GM18868 (cell line): ENCODE results near the gene NOM1.
"Not testable (repeated sequence)": the region's sequence is repeated elsewhere in the genome, so short reads cannot be mapped to it uniquely, and the experiment has no call there.

ENCODE experiments used
- ATAC-seq: cut with Tn5 transposase; IDR thresholded peaks from one replicate; pipeline ENCODE4 v1.9.1; 2021; ENCODE audit warnings: mild to moderate bottlenecking, moderate library complexity; ENCODE audit not compliant: unreplicated experiment

Gene NOM1

GRCh38 chr7:156940421-156941122 is 8.9 kb upstream of the NOM1 start:
- no peak for ATAC-seq

GRCh38 chr7:156941393-156942182 is 7.9 kb upstream of the NOM1 start:
- no peak for ATAC-seq

- ATAC-seq = no peak
These were observed 6.8 kb upstream of the NOM1 start for GRCh38 chr7:156942708-156943090.

DNA sequence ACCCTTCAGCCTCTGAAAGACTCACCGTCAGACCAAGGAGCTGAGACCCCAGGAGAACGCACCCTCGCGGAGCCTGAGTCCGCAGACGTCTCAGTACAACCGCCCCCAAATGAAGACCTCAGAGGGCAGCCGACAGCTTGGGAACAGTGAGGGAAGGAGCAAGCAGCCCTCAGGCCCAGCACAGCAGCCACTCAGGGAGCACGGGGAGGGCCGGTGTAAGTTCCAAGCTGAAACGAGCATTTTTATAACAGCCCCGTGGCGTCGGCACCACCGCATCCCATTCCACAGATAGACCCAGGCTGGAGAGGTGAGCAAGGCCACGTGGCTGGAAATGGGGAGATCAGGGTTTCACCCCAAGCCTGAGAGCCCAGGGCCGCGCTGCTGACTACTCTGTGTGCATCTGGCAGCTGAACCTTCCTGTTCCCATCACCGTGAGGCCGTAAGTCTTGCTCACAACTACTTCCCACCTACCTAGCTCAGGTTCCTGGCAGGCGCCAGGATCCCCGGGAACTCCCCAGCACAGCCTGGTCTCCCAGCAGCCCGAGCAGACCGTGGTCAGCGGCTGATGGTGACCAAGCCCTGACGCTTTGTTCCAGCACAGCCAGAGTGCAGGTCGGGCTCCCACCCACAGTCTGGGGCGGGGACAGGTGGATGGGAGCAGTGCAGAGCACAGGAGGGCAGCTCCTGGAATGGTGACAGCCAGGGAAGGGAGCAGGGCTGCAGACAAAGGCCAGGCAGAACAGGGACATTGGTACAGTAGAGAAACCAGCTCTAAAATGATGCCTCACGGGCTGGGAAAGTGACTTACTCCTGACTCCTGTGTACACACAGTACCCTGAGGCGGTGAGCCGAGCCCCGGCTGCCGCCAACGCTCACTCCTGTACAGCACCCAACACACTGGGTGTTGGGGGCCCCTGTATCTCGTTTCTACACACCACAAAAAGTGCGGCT is 6.1 kb upstream of the NOM1 start:
- ATAC-seq = no peak

GRCh38 chr7:156944876-156945275 is 4.6 kb upstream of the NOM1 start:
- no peak for ATAC-seq

DNA sequence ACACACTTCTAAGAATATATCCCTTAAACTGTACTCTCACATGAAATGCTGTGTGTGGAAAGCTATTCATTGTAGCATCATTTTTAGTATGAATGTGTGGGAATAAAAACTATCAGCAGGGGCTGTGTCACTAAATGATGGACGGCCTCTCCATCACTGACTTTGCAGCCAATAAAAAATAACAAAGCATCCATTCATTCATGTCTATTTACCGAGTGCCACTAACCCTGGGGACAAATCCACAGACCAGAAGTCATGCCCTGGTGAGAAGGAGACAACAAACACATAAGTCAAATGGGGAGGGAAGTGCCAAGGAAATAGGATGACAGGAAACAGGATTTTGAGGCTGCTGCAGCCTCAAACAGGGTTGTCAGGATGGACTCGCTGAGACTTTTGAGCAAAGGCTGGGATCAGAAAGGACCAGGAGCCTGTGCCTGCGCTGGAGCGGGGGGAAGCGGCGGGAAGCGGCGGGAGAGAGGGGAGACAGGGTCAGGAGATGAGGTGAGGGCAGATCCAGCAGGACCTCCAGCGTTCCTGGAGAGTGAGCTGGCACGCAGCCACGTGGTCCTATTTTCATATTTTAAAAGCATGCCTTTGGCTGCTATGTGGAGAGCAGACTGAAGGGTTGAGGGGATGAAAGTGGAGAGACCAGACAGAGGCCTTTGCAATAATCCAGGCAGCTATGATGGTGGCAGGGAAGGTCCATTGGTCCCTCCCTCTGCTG is 2.2 kb upstream of the NOM1 start:
- ATAC-seq = no peak

DNA sequence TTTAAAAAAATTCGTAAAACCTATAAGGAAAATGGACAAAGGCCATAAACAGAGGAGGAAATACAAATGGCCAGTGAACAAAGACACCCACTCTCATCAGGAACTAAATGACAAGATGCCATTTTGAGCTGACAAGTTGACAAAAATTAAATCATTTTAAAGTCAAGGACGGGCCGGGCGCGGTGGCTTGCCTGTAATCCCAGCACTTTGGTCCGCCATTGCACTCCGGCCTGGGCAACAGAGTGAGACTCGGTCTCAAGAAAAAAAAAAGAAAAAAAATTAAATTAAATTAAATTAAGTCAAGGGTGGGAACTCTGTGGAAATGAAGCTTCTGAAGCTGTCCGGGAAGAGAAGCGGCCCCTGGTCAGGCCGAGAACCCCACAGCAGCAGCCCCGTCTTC is 1.2 kb upstream of the NOM1 start:
- ATAC-seq = no peak

DNA sequence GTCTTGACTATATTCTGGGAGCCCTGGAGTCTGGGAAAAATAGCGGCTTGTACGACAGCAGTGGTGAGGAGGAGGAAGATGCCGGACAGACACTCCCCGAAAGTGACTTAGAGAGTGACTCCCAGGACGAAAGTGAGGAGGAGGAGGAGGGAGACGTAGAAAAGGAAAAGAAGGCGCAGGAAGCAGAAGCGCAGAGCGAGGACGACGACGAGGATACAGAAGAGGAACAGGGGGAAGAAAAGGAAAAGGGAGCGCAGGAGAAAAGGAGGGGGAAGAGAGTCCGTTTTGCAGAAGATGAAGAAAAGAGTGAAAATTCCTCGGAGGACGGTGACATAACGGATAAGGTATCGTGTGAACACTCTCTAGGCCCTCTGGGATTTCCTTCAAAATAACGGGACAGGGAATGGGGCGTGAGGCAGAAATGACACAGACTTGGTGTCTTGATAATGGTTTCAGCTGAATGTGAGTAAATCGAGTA is 908 bp downstream of the NOM1 start:
- ATAC-seq = no peak

DNA sequence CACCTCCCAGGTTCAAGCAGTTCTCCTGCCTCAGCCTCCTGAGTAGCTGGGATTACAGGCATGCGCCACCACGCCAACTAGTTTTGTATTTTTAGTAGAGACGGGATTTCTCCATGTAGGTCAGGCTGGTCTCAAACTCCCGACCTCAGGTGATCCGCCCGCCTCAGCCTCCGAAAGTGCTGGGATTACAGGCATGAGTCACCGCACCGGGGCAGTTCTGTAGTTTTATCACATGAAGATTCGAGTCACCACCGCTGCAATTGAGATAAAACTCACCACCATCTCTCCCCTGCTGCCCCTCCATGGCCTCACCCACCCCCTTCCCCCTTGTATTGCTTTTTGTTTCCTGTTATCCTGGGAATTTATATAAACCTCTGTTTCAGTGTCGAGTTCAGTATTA is 3.7 kb downstream of the NOM1 start:
- not testable (repeated sequence) for ATAC-seq

- ATAC-seq = no peak
These were observed 5.4 kb downstream of the NOM1 start for GRCh38 chr7:156954941-156955340.

DNA sequence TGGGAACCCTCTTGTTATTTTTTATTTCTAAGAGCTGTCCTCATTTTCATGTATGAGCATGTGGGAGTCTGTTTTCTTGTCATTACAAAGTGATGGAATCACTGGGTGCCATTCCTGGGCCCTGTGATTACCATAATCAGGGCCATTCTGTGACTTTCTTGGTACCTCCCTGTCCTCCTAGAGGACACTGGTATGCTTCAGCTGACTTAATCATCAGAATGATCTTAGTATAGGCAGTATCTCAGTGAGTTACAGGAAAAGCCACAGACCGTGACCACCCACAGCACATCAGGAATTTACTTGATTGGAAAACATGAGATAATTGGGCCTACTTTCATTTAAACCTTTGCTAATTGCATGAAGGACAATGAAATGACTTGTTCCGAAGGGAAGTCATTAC is 7.2 kb downstream of the NOM1 start:
- no peak for ATAC-seq

GRCh38 chr7:156962145-156962544 is 12.6 kb downstream of the NOM1 start:
- ATAC-seq = no peak

GRCh38 chr7:156962897-156963296 is 13.4 kb downstream of the NOM1 start:
- ATAC-seq = no peak

DNA sequence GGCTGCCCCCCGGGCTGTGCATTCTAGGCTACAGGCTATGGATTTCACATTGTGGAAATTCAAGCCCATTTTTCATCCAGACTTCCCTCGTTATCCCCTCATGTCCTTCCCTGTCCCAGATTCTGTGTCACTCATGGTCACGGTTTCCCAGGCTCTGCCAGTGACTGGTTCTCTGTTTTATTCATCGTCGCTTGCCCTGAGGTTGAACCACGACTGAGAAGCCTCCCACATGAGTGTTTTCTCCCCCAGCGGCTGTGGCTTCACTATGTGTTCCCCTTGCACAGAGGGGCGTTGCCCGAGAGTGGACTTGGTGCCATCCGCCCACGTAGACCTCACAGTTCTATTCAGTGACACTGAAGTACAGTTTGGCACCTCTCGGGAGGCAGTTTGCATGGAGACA is 14.0 kb downstream of the NOM1 start:
- ATAC-seq = no peak

- ATAC-seq = no peak
These were observed 15.5 kb downstream of the NOM1 start for GRCh38 chr7:156964971-156965370.

DNA sequence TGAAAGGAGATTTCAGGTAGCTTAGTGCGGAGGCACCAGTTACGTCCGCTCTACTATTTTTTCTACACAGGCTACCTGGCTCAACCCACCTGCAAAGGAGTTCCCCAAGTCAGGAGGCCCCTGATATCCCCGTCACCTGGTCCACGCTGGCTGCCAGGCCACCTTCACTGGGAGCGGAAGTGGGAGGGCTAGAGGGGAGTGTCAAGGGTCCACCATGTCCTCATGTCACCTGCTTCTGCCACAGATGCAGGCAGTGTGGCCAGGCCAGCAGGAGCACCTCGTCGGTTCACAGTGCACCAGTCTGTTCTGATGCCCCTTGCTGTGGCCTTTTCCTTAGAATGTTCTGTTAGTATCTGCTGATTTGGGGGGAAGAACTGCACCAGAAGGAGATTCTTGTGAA is 16.9 kb downstream of the NOM1 start:
- no peak for ATAC-seq

GRCh38 chr7:156968183-156968582 is 18.7 kb downstream of the NOM1 start:
- ATAC-seq = no peak

DNA sequence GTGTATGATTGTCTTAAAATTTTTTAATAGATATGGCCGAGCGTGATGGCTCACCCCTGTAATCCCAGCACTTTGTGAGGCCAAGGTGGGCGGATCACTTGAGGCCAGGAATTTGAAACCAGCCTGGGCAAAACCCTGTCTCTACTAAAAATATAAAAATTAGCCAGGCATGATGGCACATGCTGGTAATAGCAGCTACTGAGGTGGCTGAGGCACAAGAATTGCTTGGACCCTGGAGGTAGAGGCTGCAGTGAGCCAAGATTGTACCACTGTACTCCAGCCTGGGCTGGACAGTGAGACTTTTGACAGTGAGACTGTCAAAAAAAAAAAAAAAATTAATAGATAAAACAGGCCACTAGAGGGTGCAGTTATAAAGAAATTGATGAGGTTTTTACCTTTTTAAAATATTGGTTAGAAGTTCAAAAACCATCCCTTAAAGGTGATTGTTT is 20.5 kb downstream of the NOM1 start:
- ATAC-seq = no peak

DNA sequence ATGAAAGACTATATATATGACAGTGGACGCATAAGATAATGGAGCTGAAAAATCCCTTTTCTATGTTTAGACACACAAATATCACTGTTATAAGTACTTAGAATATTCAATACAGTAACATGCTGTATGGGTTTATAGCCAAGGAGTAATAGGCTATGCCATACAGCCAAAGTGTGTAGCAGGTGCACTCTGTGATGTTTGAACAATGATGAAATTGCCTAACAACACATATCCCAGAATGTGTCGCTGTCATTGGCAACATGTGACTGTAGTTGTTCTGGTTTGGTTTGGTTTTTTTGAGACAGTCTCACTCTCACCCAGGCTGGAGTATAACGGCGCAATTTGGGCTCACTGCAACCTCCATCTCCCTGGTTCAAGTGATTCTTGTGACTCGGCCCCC is 26.1 kb downstream of the NOM1 start:
- no peak for ATAC-seq

DNA sequence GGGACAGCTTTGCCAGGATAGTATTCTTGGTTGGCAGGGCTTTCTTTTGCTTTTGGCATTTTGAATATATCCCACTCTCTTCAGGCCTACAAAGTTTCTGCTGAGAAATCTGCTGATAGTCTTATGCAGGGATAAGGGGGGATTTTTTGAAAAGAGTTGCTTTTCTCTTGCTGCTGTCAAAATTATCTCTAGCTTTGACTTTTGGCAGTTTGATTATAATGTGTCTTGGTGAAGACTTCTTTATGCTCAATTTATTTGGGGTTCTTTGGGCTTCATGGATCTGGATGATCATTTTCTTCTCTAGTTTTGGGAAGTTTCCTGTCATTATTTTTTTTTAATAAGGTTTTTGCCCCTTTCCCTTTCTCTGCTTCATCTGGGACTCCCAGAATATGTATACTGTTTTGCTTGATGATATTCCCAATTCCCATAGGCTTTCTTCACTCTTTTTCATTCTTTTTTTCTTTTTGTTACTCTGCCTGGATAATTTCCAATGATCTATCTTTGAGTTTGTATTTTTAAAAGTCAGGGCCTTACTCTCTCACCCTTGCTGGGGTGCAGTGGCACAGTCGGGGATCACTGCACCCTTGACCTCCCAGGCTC is 29.6 kb downstream of the NOM1 start:
- ATAC-seq = no peak
